ENCODE data around the gene VPS4A.

VPS4A gene

DNA sequence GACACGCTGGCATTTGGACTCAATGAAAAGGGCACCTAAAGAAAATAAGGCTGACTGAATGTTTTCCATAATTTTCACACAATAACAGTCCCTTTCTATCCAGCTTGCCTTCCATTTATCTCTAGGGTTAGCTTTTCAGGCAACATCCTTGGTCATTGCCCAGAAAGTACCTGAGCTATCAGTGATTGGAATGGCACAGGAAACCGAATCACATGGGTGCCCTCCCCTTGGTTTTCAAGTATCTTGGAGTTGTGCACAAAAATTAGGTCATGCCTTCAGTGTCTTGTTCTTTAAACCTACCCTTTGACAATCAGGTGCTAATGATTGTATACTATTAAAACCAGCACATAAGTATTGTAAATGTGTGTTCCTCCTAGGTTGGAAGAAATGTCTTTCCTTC is 3.3 kb upstream of the VPS4A start:
- no peak for DNase-seq

DNA sequence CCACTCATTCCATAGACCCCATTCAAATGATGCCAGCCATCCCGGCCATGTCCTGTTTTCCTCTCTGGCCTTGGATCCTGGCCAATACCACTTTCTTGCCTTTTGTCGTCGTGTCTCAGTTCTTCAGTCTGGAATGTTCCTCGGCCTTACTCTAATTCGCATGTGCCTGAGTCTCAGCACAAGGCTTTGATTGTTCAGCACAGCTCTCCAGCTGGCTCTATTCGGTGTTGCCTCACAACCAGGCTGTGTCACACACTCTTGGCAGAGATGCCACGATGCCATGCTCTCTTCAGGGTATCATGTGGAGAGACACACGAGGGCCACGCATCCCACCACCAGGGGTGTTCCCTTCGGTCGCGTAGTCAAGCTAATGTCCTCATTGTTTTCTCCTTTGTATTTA is 1.8 kb upstream of the VPS4A start:
- no peak for DNase-seq

DNA sequence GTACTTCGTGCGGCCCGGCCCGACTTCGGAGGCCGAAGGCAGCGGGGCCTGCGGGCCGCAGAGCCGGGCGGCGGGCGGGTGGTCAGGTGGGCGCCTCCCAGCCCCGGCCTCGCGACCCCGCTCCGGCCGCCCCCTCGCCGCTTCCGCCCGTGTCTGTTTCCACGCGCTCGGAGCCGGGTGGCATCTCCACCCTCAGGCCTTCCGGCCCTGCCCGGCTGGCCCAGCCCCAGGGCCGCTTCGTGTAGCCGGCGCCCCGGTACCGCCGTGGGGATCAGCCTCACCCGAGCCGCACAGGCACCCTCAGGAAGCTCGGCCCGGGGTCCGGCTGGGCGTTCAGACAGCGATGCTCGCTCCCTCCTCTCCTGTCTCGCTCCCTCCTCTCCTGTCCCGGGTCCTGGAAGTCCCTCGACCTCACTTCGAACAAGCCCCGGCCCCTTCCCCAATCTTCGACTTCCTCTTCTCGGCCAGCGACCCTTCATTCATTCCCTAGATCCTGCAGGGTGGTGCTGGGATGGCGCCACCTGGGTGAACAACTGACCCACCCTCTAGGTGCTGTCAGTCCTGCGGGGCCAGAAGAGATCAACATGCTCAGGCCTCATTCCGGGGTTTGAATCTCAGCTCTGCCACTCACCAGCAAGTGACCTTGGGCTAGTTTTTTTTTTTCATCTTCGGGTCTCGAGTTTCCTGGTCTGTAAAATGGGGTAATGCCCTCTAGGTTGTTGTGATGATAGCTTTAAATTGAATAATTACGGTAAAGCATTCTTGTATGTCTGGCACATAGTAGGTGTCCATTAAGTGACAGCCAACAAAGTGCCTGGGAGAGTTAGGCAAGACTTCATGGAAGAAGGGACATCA is 610 bp downstream of the VPS4A start:
- DNase-seq = no peak

DNA sequence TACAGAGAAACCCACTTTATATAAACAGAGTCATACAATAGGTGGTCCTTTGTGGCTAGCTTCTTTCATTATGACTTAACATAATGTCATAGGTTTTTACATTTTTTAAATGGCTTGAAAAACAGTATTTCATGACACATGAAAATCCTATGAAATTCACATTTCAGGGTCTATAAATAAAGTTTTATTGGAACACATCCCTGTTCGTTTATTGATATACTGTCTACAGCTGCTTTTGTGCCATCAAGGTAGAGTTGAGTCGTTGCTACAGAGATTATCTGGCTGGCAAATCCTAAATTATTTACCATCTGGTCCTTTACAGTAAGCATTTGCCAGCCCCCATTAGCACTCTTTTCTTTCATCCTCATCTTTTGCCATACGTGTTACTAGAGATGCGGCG is 2.3 kb downstream of the VPS4A start:
- DNase-seq = no peak

DNA sequence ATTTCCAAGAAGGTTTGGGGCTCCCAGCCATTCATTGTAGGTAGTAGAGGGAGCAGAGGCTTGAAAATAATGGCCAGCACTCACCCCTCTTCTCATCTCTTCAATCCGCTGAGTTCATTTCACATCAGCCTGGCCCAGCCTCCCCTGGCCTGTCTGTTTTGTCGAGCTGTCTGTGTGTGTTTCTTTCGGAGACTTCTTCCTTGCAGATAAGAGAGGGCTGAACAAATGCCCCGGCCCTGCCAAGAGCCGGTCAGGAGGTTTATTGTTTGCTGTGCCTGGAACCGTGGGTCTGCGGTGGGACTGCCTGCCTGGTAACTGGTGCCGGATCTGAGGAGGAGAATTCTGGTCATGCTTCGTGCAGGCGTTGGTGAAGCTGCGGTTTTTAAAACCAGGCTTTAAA is 3.4 kb downstream of the VPS4A start:
- no peak for DNase-seq

DNA sequence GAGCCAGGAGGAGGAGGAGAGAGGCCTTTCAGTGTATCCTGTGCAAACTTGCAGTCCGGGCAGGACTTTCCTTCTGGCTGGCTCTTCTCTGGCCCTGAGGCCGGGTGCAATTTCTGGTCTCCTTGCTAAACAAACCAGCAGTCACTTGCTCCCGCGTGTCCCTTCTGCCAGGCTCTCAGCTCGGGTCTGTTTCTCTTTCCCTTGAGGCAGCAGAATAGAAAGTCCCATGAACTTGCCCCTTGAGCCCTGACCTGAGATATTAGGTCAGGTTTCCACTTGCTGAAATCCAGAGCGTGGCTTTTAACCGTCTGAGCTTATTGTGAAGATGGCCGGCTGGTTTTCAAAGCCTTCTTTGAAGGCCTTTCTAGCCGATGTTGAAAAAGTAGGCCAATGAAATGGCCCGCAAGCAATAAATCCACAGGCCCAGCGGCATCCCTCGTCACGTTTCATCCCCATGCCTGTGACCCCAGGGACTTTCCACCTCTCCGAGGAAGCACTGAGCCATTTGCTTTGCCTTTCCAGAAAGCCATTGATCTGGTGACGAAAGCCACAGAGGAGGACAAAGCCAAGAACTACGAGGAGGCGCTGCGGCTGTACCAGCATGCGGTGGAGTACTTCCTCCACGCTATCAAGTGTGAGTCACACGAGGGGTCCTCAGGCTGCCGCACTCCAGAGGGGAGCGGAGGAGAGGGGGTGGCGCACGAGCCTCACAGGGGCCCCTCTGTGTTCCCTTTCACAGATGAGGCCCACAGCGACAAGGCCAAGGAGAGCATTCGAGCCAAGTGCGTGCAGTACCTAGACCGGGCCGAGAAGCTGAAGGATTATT is 4.5 kb downstream of the VPS4A start:
- no peak for DNase-seq

DNA sequence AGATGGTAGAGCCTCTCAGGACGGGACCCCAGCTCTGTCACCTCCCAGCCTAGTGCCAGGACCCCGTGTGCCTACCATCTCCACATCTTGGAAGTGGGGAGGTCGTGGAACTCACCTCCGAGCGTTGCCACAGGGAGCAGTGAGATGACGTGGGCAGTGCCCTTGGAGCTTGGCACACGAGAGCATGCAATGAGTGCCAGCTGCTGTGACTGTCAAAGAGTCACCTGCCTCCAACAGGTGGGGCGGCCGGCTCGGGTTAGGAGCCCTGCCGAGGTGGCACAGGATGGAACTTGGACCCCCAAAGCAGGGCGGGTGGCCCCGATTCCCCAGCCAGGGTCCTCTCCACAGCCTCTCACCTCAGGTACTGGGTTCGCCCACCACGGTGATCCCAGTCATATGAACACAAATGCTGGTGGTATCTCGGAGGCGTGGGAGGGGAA is 5.5 kb downstream of the VPS4A start:
- DNase-seq = no peak

DNA sequence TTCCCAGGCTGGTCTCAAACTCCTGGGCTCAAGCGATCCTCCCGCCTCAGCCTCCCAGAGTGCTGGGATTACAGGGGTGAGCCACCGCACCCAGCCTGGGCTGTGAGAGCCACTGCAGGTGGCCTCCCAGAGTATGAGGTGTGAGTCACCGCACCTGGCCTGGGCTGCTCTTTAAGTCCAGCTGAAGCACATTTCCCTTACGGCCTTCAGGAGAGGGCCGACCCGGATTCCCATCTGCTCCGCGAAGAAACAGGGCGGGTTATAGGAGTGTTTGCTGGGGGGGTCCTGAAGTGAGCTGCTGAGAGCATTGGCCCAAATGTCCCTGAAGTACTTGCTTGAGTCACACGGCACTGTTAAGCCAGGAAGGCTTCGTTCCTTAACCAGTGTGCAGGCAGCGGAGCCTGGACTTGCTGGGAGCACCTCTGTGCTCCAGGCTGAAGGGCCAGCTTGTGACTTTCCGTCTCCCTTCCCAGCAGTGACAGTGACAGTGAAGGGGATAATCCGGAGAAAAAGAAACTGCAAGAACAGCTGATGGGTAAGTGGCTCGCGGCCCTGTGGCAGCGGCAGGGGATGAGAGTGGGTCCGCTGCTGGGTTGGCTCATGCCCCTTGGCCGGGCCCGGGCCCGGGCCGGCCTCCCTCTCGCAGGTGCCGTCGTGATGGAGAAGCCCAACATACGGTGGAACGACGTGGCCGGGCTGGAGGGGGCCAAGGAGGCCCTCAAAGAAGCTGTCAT is 7.2 kb downstream of the VPS4A start:
- DNase-seq = no peak

DNA sequence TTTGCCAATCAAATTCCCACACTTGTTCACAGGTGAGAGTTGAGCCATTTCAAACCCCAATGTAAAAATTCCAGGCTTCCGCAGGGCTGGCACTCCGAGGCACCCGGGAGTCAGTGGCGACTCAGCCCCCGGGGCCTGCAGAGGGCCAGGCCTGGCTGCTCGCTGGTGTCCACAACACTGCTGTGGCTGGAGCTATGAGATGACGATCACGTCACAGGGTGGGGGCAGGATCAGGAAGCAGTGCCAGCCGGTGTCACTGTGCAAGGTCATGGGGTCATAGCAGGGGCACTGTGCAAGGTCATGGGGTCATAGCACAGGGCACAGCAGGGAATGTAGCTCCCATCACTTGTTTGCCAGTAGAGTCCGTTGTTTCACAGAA is 7.8 kb downstream of the VPS4A start:
- DNase-seq = no peak

DNA sequence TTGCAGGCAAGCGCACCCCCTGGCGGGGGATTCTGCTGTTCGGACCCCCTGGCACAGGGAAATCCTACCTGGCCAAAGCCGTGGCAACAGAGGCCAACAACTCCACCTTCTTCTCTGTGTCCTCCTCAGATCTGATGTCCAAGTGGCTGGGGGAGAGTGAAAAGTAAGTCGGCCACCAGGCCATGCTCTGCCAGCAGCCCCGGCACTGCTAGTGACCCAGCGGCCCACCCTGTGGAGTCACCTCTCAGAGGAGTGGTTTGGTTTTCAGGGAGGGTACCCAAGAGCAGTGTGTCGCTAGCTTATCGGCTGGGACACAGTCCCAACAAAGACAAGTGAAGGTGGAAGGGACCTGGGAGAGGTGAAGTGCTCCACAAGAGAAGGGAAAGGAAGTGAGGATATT is 8.2 kb downstream of the VPS4A start:
- DNase-seq = no peak

DNA sequence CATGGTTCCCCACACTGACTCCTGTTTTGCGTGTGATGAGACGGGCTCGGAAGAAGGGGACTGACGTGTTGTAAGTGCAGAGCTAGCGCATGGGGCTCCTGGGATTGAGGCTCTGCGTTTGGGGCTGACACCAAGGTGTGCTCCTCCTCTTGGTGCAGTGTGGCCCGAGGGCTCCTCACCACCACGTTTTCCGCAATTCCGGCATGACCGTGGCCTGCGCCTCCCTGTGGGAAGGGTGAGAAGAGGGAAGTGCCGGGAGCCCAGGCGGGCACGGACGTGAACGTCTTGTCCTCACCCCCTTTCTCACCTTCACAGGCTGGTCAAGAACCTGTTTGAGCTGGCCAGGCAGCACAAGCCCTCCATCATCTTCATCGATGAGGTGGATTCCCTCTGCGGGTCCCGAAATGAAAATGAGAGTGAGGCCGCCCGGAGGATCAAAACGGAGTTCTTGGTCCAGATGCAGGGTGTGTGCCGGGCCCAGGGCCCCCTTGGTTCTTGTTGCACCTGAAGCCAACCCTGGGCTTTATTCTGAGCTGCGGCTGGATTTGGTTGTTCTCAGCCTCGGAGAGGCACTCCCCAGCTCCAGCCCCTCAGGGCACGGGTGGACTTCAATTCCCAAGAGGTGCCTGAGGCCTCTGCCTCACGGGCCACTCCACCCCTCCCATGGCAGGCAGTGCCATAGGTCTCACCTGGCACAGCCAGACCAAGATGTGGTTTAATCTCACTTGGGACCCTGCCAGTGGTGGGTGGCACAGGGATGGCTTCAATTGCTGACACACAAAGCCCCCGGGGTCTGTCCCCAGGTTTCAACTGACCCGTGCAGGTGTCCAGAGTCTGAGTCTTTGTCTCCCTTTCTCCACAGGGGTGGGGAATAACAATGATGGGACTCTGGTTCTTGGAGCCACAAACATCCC is 8.9 kb downstream of the VPS4A start:
- no peak for DNase-seq

DNA sequence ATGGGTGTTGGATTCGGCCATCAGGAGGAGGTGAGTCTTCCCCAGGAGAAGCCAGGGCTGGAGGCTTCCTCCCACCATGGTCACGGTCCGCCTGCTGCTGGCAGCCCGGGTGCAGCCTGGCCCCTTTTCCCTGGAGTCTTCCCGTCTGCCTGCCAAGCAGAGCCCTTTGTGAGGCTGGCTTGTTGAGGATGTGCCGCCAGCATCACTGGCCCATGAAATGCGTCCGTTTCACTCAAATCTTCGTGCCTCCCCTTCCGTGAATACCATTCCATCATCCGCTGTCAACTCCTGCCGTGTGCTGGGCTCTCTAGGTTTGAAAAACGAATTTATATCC is 9.6 kb downstream of the VPS4A start:
- no peak for DNase-seq

DNA sequence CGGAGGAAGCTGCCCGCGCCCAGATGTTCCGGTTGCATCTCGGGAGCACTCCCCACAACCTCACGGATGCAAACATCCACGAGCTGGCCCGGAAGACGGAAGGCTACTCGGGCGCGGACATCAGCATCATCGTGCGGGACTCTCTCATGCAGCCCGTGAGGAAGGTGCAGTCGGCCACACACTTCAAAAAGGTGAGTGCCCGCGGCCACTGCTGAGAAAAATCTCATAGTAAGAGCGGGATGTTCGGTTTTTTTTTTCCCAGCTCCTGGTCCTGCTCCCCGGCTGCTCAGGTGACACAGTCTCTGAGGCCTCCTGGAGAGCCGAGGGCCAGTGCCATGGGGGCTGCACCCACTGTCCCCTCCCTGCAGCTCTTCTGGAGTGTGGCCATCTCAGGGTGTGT is 9.9 kb downstream of the VPS4A start:
- DNase-seq = no peak

DNA sequence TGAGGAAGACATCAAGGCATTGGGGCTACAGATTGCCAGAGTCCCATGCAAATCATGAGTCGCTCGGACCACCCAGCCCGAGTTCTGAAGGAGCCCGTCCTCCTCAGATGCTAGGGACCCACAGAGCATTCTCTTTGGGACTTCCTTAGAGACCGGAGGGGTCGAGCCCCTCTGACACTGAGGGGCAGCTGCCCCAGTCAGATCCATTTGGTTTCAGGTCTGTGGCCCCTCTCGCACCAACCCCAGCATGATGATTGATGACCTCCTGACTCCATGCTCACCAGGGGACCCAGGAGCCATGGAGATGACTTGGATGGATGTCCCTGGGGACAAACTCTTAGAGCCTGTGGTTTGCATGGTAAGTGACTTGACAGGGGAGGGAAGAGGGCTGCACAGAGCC is 11.2 kb downstream of the VPS4A start:
- DNase-seq = no peak

DNA sequence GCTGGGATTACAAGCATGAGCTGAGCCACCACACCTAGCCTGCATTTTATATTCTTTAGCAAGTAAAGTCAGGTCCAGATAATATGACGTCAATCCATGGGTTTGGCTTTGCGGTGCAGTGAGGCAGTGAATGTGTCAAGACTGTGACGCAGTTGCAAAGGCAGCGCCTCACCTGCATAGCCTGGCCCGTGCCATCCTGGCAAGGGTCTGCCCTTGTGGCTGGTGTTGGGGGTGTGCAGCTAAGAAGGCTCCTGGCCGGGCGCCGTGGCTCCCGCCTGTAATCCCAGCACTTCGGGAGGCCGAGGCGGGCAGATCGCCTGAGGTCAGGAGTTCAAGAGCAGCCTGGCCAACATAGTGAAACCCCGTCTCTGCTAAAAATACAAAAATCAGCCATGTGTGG is 12.3 kb downstream of the VPS4A start:
- DNase-seq = no peak

DNA sequence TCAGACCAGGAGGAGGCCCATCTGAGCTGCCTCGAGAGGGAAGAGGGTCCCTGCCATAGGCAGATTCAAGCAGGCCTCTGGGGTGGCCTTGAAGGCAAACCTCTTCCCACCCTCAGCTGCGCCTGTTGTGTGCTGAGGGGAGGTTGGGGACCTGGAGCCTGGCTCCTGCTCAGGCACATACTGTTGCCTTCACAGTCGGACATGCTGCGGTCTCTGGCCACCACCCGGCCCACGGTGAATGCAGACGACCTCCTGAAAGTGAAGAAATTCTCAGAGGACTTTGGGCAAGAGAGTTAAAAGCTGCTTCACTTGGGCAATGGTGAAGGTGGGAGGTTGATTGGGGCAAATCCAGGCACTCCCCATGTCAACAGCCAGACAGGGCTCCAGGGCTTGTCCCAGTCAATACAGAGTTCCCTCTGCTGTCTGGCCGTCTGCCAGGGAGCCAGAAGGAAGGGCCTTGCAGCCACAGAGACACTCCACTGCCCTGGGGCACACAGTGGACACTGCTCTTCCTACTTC is 12.9 kb downstream of the VPS4A start:
- no peak for DNase-seq

DNA sequence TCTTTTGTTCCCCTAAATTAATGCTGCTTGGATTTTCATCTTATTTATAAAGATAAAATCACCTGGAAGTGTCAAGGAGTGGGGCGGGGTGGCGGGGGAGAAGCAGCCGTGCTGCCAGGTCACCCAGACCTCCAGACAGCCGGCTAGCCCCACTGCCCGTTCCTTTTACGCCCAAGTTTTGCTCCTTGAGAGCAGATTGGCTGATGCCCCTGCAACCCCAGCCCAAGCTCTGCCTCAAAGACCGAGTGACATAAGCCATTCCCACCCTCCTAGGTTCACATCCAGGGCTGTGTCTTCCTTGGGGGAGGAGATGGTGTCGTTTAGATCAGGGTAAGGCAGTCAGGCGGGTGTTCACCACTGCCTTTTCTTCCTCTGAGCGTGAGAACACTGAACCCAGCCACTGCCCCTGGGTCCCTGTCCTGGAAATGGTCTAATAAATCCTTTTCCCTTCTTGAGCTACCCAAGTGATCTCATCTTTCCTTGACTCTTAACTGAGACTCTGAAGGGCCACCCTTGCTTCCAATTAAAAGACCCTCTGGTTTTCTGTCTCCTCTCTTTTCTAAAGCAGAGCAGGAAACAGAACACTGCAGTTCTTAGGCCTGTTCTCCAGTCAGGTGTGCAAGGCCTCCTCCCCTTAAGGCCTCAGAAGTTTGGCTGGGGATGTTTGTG is 13.6 kb downstream of the VPS4A start:
- DNase-seq = no peak

DNA sequence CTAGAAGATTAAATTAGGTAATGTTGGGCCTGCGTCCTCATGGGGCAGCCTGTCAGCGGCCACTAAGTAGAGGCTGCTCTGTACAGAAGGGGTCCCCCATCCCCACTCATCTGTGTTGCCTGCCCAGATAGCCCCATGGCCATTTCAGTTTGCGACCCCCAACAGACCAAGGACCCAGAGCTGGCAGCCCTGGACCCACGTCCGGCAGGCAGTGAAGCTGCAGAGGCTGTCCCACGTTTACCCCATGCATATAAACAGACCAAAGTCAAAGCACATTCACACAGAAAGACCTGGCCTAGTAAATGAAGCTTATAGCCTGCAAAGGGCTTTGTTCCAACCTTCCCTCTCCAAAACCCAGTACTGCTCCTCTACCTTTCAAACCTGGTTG is 14.6 kb downstream of the VPS4A start:
- no peak for DNase-seq

DNA sequence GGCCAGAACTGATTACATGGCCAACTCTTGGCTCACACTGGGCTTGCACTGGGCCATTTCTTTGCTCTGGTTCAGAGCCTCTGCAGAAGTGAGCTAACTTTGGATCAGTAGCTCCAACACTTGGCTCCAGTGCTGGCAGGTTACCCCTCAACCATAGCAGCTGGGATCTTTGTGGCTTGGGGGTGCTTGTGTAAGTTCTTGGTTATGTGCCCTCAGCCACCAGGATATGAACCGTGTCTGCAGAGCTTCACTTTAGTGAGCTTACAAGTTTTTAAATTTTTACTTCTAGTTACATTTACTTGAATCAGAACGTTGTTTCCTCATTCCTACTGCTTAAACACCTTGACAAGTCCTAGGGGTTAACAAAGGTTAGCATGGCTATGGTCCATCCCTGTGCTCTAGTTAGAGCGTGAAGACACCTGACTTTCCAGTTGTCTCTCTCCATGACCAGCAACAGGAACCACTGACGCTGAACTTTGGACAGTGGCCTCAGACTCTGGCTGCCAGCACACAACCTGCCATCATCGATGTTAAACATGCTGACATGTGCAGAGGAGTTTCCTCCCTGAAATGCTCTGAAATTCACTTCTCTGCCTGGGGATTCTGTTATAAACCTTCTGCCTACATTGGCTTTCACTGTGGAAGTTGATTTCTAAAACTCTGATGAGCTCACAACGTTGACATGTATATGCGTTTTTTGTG is 15.2 kb downstream of the VPS4A start:
- DNase-seq = no peak

DNA sequence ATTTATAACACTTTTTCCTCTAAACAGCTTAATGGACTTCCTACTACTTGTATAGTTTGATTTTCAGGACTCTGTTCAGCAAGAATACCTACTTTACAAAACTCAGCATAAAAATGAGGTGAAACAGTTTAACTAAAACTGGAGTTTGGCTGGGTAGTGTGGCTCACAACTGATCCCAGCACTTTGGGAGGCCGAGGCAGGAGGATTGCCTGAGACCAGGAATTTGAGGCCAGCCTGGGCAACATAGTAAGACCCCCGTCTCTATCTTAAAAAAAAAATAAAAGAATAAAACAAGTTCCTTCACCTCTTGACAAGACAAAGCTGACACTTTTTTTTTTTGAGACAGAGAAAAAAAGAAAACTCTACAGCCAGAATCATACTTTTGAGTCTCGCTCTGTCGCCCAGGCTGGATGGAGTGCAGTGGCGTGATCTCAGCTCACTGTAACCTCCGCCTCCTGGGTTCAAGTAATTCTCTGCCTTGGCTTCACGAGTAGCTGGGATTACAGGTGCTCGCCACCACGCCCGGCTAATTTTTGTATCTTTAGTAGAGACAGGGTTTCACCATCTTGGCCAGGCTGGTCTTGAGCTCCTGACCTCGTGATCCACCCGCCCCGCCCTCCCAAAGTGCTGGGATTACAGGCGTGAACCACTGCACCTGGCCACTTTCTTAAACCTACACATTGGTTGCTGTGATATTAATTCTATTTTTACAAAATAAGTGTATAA is 16.6 kb downstream of the VPS4A start:
- DNase-seq = no peak

Measured in NCI-H510A (cell line).